A549 (cell line): ENCODE results near the gene XRCC3. TPM values are rescaled to one million over a fixed set of nuclear protein-coding genes. Genes with fewer than 3 reads are reported as not detected.

Experiments used
- ATAC-seq, 2 experiments: fragments of 200-7000 bp in 1 of 2; fragments of >200 bp in 1 of 2; cut with Nextera tagmentation in 1 of 2; cut with Tn5 transposase in 1 of 2; 3 replicates each; pipeline versions ENCODE4 v1.8.0 to v1.9.1; 2018 to 2020; ENCODE audit warnings: mild to moderate bottlenecking in 1 of 2, moderate library complexity in 1 of 2
- CTCF ChIA-PET: fragments of 300-600 bp; sonication (Branson Sonifier 250); formaldehyde crosslinking; extraction: SDS; loops from one replicate; lab custom pipeline; 2021; ENCODE audit warnings: antibody characterized with exemption, inconsistent platforms; lab: Yijun Ruan, JAX
- POLR2A ChIA-PET: fragments of 350-600 bp; formaldehyde crosslinking; extraction: SDS; loops from one replicate; lab custom pipeline; 2021; ENCODE audit warnings: antibody characterized with exemption, inconsistent platforms; lab: Yijun Ruan, JAX
- DNase-seq, 2 experiments: peaks; one replicate each; pipeline versions ENCODE4 v3.0.0 to v3.0.0-alpha.2; 2011 to 2016; ENCODE audit warnings: low read depth in 1 of 2, low spot score in 1 of 2
- FAIRE-seq: peaks from 2 replicates; lab custom pipeline; 2011; peaks lifted over from hg19 to GRCh38; lab: Jason Lieb, UNC
- H3K27ac ChIP-seq, 2 experiments: fragments of >200 bp; sonication (Bioruptor Twin); formaldehyde crosslinking; 3 replicates each; pipeline ENCODE4 v1.5.1; 2016 to 2017
- H3K4me1 ChIP-seq: fragments of >200 bp; sonication (Bioruptor Twin); formaldehyde crosslinking; 3 replicates; pipeline ENCODE4 v1.6.1; 2016
- H3K4me2 ChIP-seq: fragments of >200 bp; sonication (Bioruptor Twin); formaldehyde crosslinking; 3 replicates; pipeline ENCODE4 v1.6.1; 2016
- H3K4me3 ChIP-seq: fragments of >200 bp; sonication (Bioruptor Twin); formaldehyde crosslinking; 3 replicates; pipeline ENCODE4 v1.5.1; 2016
- H3K9me3 ChIP-seq: fragments of >200 bp; sonication (Bioruptor Twin); formaldehyde crosslinking; 3 replicates; pipeline ENCODE4 v1.6.1; 2016
- ATOH8 ChIP-seq: fragments of 250-450 bp; sonication (Bioruptor Pico); IDR thresholded peaks from 2 replicates; pipeline ENCODE4 v1.5.0; 2020; ENCODE audit warnings: low read depth, mild to moderate bottlenecking, moderate library complexity
- BHLHE40 ChIP-seq: IDR thresholded peaks from 2 replicates; pipeline ENCODE4 v1.6.1; 2012; ENCODE audit warnings: low read depth, low read length, inconsistent platforms
- CHD2 ChIP-seq: fragments of 150-350 bp; IDR thresholded peaks from 2 replicates; pipeline ENCODE4 v1.6.1; 2014; ENCODE audit warnings: low read length; ENCODE audit not compliant: partially characterized antibody
- EP300 ChIP-seq, 2 experiments: fragments of >200 bp; sonication (Bioruptor Twin); formaldehyde crosslinking; IDR thresholded peaks; 2 replicates in 1 of 2; 3 replicates in 1 of 2; pipeline ENCODE4 v1.6.1; 2016 to 2017
- GATA3 ChIP-seq: IDR thresholded peaks from 2 replicates; pipeline ENCODE4 v1.6.1; 2012; ENCODE audit warnings: borderline replicate concordance
- HMGXB4 ChIP-seq: fragments of 250-450 bp; sonication (Bioruptor Pico); IDR thresholded peaks from 2 replicates; pipeline ENCODE4 v1.5.0; 2021; ENCODE audit warnings: mild to moderate bottlenecking, moderate library complexity, borderline replicate concordance
- HOXB5 ChIP-seq: fragments of 250-450 bp; sonication (Bioruptor Pico); IDR thresholded peaks from 2 replicates; pipeline ENCODE4 v1.5.0; 2020; ENCODE audit warnings: mild to moderate bottlenecking, moderate library complexity
- JUN ChIP-seq, 2 experiments: fragments of >200 bp; sonication (Bioruptor Twin); formaldehyde crosslinking; IDR thresholded peaks; 2 replicates in 1 of 2; 3 replicates in 1 of 2; pipeline ENCODE4 v1.6.1; 2016 to 2017
- JUNB ChIP-seq: fragments of >200 bp; sonication (Bioruptor Twin); formaldehyde crosslinking; IDR thresholded peaks from 2 replicates; pipeline ENCODE4 v1.6.1; 2016
- KDM5A ChIP-seq: fragments of 200-600 bp; sonication (generic); IDR thresholded peaks from 2 replicates; pipeline ENCODE4 v1.6.1; 2016; ENCODE audit warnings: antibody characterized with exemption, mild to moderate bottlenecking
- MAFK ChIP-seq: fragments of 450-650 bp; IDR thresholded peaks from 2 replicates; pipeline ENCODE4 v1.6.1; 2014; ENCODE audit not compliant: partially characterized antibody
- NPAS2 ChIP-seq: fragments of 250-450 bp; sonication (Bioruptor Pico); IDR thresholded peaks from 2 replicates; pipeline ENCODE4 v1.8.0; 2022; ENCODE audit warnings: mild to moderate bottlenecking, moderate library complexity, borderline replicate concordance
- NR3C1 ChIP-seq: fragments of >200 bp; sonication (Bioruptor Twin); formaldehyde crosslinking; IDR thresholded peaks from 3 replicates; pipeline ENCODE4 v1.6.1; 2017
- POLR2A ChIP-seq: IDR thresholded peaks from 2 replicates; pipeline ENCODE4 v1.6.1; 2012; ENCODE audit warnings: mild to moderate bottlenecking, low read length
- RARB ChIP-seq: fragments of 250-450 bp; sonication (Bioruptor Pico); IDR thresholded peaks from 2 replicates; pipeline ENCODE4 v1.8.0; 2021; ENCODE audit warnings: mild to moderate bottlenecking, moderate library complexity
- RCOR1 ChIP-seq: fragments of 150-350 bp; IDR thresholded peaks from 2 replicates; pipeline ENCODE4 v1.6.1; 2014; ENCODE audit warnings: antibody characterized with exemption, low read length, low read depth
- SMC3 ChIP-seq: fragments of >200 bp; sonication (Bioruptor Twin); formaldehyde crosslinking; IDR thresholded peaks from 3 replicates; pipeline ENCODE4 v1.6.1; 2018; ENCODE audit warnings: inconsistent platforms
- TFCP2L1 ChIP-seq: fragments of 250-450 bp; sonication (Bioruptor Pico); IDR thresholded peaks from 2 replicates; pipeline ENCODE4 v1.5.0; 2021; ENCODE audit warnings: mild to moderate bottlenecking
- ZNF302 ChIP-seq: fragments of 250-450 bp; sonication (Bioruptor Pico); IDR thresholded peaks from 2 replicates; pipeline ENCODE4 v1.9.0; 2021; ENCODE audit warnings: inconsistent platforms, mild to moderate bottlenecking, moderate library complexity
- WGBS: methylation state at CpG from one replicate; pipeline ENCODE4 v1.1.6; 2017; ENCODE audit errors: missing lambda C conversion rate; 5-methylcytosine and 5-hydroxymethylcytosine counted together
- polyA plus RNA-seq, 4 experiments: library from polyadenylated mRNA; depleted of rRNA in 3 of 4; stranded (reverse); fragments of >200 nt; fragmentation: RNase III in 1 of 4; extraction: RNeasy Plus Mini Kit Qiagen cat#74134 plus additional on column Dnase treatment in 1 of 4; gene quantifications; 2 replicates in 3 of 4; 3 replicates in 1 of 4; pipeline ENCODE4 v1.2.3, GENCODE V29; 2011 to 2017
- TF ChIP-seq, protein P1 (sequence below): fragments of >200 bp; sonication (Bioruptor Twin); formaldehyde crosslinking; IDR thresholded peaks from 3 replicates; pipeline ENCODE4 v1.6.1; 2016
- TF ChIP-seq, protein P2 (sequence below): fragments of 150-350 bp; IDR thresholded peaks from 2 replicates; pipeline ENCODE4 v1.6.1; 2014; ENCODE audit warnings: low read depth, mild to moderate bottlenecking, low read length

XRCC3 gene
- polyA plus RNA-seq, 2 of the 4 experiments (the other 2 are of a cell fraction) = 23.0 to 28.1 TPM

DNA sequence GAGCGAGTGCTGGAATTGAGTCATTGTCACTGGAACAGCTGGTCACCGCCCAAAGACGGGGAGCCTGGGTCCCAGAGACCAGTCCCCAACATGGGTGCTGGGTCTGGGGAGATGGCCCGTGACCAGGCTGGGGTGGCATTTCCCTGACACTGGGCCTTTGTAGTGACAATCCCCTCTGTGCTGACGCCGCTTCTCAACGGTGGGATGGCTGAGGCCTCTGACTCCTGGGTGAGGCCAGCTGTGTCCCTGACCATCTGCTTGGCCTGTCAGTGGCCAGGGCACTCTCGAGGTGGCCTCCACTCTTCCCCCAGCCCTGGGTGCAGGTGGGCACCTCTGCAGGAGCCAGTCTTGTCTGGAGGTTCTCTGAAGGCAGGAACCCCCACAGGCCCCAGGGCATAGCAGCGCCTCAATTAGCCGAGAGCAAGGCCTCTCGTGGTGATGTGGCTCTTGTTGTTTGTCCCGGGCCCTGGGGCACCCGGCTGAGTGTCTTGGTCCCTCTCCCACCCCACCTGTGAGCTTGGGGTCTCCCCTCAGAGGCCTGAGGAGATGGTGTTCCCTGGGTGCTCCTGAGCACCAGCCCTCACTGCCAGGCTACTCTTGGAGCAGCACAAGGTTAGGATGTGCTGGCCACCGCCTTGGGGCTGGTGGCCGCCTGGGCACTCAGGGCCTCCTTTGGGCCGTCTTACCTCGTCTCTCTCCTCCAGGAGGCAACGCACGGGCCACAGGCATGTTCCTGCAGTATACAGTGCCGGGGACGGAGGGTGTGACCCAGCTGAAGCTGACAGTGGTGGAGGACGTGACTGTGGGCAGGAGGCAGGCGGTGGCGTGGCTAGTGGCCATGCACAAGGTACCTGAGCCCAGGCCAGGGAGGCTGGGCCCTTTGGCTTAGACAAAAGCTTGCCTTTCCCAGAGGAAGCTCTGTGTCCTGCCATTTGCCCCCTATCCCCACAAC, 16.9 kb upstream of the XRCC3 start:
- H3K9me3 ChIP-seq = no peaks in the 10 kb centered on the region
- H3K27ac ChIP-seq = no peak overlapping the region
- H3K4me3 ChIP-seq = no peak overlapping the region
- ChIA-PET POLR2A (no interaction called here), CTCF (interaction anchor here (0.6 to 1.2 kb wide), 3 partner anchors 13 to 190 kb away, joined by 3 to 4 read pairs (median 3); no protein-coding TSS in a partner anchor)
- H3K4me2 ChIP-seq = no peak overlapping the region
- WGBS = 86% methylated on average over 21 of the region's 24 CpGs
- no peaks in the 10 kb centered on the region for H3K4me1 ChIP-seq
- TF ChIP-seq TFCP2L1 (CRISPR knock-in tag) (no peak), NPAS2 (no peak), CHD2 (no peak), POLR2A (no peak)
- ATAC-seq = no peak
- FAIRE-seq = no peak
- no peak for DNase-seq

DNA sequence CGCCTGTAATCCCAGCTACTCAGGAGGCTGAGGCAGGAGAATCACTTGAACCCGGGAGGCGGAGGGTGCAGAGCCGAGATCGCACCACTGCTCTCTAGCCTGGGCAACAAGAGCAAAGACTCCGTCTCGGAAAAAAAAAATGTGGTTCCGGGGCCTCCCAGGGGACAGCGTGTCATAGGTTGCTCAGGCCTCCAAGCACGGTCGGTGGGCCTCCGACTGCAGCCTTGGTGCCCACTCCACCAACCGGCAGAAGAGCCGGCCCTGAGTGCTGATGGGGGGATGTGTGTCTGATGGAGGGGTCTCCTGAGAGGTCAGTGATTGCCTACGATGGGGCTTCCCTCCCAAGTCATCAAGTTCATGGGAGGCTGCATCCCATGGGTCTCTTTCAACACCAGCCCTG, 16.2 kb upstream of the XRCC3 start:
- TF ChIP-seq HOXB5 = no peak
- WGBS = 95% methylated on average over 15 of the region's 15 CpGs

GRCh38 chr14:103730490-103731035, 15.3 kb upstream of the XRCC3 start:
- WGBS = 96% methylated on average over 11 of the region's 15 CpGs
- ChIA-PET POLR2A (no interaction called here), CTCF (interaction anchor here (0.7 to 1.0 kb wide), 2 partner anchors 12 to 32 kb away, joined by 3 read pairs; no protein-coding TSS in a partner anchor)
- ATAC-seq (peak in 1 of 2 experiments; percentile 28; a peak in 2 of 6 replicates), DNase-seq (no peak), FAIRE-seq (no peak)
- H3K27ac ChIP-seq = no peak overlapping the region
- no peak overlapping the region for H3K4me2 ChIP-seq
- no peaks in the 10 kb centered on the region for H3K9me3 ChIP-seq
- H3K4me3 ChIP-seq = no peak overlapping the region
- TF ChIP-seq KDM5A (no peak), CHD2 (no peak), JUNB (no peak), ATOH8 (CRISPR knock-in tag) (no peak), HOXB5 (no peak), RARB (CRISPR knock-in tag) (no peak), TFCP2L1 (CRISPR knock-in tag) (no peak), SMC3 (no peak), EP300 (IDR thresholded peaks at IDR 0.05) (no peak), RCOR1 (no peak), JUN (IDR thresholded peaks at IDR 0.05) (no peak), HMGXB4 (CRISPR knock-in tag) (no peak), MAFK (no peak), GATA3 (no peak), NR3C1 (no peak), BHLHE40 (no peak), ZNF302 (CRISPR knock-in tag) (no peak)
- TF ChIP-seq, protein P1, sequence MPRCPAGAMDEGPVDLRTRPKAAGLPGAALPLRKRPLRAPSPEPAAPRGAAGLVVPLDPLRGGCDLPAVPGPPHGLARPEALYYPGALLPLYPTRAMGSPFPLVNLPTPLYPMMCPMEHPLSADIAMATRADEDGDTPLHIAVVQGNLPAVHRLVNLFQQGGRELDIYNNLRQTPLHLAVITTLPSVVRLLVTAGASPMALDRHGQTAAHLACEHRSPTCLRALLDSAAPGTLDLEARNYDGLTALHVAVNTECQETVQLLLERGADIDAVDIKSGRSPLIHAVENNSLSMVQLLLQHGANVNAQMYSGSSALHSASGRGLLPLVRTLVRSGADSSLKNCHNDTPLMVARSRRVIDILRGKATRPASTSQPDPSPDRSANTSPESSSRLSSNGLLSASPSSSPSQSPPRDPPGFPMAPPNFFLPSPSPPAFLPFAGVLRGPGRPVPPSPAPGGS = no peak
- TF ChIP-seq, protein P2, sequence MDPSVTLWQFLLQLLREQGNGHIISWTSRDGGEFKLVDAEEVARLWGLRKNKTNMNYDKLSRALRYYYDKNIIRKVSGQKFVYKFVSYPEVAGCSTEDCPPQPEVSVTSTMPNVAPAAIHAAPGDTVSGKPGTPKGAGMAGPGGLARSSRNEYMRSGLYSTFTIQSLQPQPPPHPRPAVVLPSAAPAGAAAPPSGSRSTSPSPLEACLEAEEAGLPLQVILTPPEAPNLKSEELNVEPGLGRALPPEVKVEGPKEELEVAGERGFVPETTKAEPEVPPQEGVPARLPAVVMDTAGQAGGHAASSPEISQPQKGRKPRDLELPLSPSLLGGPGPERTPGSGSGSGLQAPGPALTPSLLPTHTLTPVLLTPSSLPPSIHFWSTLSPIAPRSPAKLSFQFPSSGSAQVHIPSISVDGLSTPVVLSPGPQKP = no peak
- H3K4me1 ChIP-seq = no peaks in the 10 kb centered on the region

More for the DNA sequence above, 16.2 kb upstream of the XRCC3 start:
- ChIA-PET CTCF (interaction anchor here (0.7 kb wide), 1 partner anchor 12 kb away, joined by 3 read pairs; no protein-coding TSS in a partner anchor), POLR2A (no interaction called here)
- no peak for FAIRE-seq
- no peak for DNase-seq
- no peak overlapping the region for H3K4me2 ChIP-seq
- ATAC-seq = no peak
- no peak overlapping the region for H3K4me3 ChIP-seq
- no peak overlapping the region for H3K27ac ChIP-seq
- H3K9me3 ChIP-seq = no peaks in the 10 kb centered on the region
- no peaks in the 10 kb centered on the region for H3K4me1 ChIP-seq
